Vagina (tissue), 2 donors: ENCODE measurements around the gene LYPD1.

Experiments
- CTCF ChIP-seq, 3 experiments: fragments of 450-650 bp in 2 of 3; fragments of 200-600 bp in 1 of 3; sonication (generic) in 1 of 3; IDR thresholded peaks; one replicate each; pipeline ENCODE4 v1.5.1; 2017 to 2019; ENCODE audit warnings: antibody characterized with exemption in 3 of 3, mild to moderate bottlenecking in 2 of 3, moderate library complexity in 2 of 3
- POLR2A ChIP-seq, 2 donors: fragments of 450-650 bp; IDR thresholded peaks; one replicate each; pipeline ENCODE4 v1.6.1; 2017; ENCODE audit warnings: antibody characterized with exemption in 2 of 2, mild to moderate bottlenecking in 2 of 2, moderate library complexity in 2 of 2

GRCh38 chr2:132678483-132678882 is 8.5 kb upstream of the LYPD1 start:
- TF ChIP-seq POLR2A (IDR thresholded peaks at IDR 0.05) (no peak), CTCF (IDR thresholded peaks at IDR 0.05) (no peak)
